H9 (cell line): Measurements from ENCODE around the gene DACH1. TPM values are rescaled to one million over a fixed set of nuclear protein-coding genes. Genes with fewer than 3 reads are reported as not detected.
A peak's percentile ranks its signal among the peaks of the same experiment; 100 is the strongest.

Source experiments
- DNase-seq: peaks from one replicate; pipeline ENCODE4 v3.0.0-alpha.2; 2017
- H2AFZ ChIP-seq: one replicate; pipeline ENCODE4 v1.6.1; 2013; ENCODE audit warnings: mild to moderate bottlenecking, low read length, control low read depth, moderate library complexity
- H2AK5ac ChIP-seq: 2 replicates; pipeline ENCODE4 v1.6.1; 2013; ENCODE audit warnings: low read length, control low read depth, mixed read lengths; ENCODE audit not compliant: insufficient read length
- H2BK120ac ChIP-seq: one replicate; pipeline ENCODE4 v1.6.1; 2013; ENCODE audit warnings: low read depth, mild to moderate bottlenecking, low read length, control low read depth, inconsistent platforms; ENCODE audit not compliant: poor library complexity, severe bottlenecking
- H2BK12ac ChIP-seq: 2 replicates; pipeline ENCODE4 v1.6.1; 2013; ENCODE audit warnings: low read length, control low read depth, mixed read lengths, low read depth; ENCODE audit not compliant: insufficient read length
- H2BK15ac ChIP-seq: 2 replicates; pipeline ENCODE4 v1.6.1; 2013; ENCODE audit warnings: low read depth, low read length, control low read depth
- H2BK20ac ChIP-seq: one replicate; pipeline ENCODE4 v1.6.1; 2013; ENCODE audit warnings: low read depth, mild to moderate bottlenecking, low read length, control low read depth, inconsistent platforms; ENCODE audit not compliant: poor library complexity, severe bottlenecking
- H2BK5ac ChIP-seq: 2 replicates; pipeline ENCODE4 v1.6.1; 2013; ENCODE audit warnings: low read length, control low read depth, mixed read lengths; ENCODE audit not compliant: insufficient read length
- H3K14ac ChIP-seq: 2 replicates; pipeline ENCODE4 v1.6.1; 2013; ENCODE audit warnings: low read length, control low read depth; ENCODE audit not compliant: insufficient read depth
- H3K18ac ChIP-seq: 2 replicates; pipeline ENCODE4 v1.6.1; 2013; ENCODE audit warnings: low read depth, mild to moderate bottlenecking, mixed read lengths, low read length, control low read depth; ENCODE audit not compliant: insufficient read length
- H3K23ac ChIP-seq: 2 replicates; pipeline ENCODE4 v1.6.1; 2013; ENCODE audit warnings: low read length, control low read depth, mixed read lengths, low read depth; ENCODE audit not compliant: insufficient read length
- H3K23me2 ChIP-seq: 2 replicates; pipeline ENCODE4 v1.6.1; 2013; ENCODE audit warnings: low read depth, mild to moderate bottlenecking, mixed read lengths, low read length, control low read depth; ENCODE audit not compliant: insufficient read length, poor library complexity, severe bottlenecking
- H3K27ac ChIP-seq: 2 replicates; pipeline ENCODE4 v1.5.1; 2013; ENCODE audit warnings: low read length, control low read depth, mixed read lengths, low read depth; ENCODE audit not compliant: insufficient read length
- H3K27me3 ChIP-seq: 2 replicates; pipeline ENCODE4 v1.6.1; 2013; ENCODE audit warnings: low read length, control low read depth, inconsistent platforms; ENCODE audit not compliant: insufficient read depth
- H3K4ac ChIP-seq: 2 replicates; pipeline ENCODE4 v1.6.1; 2013; ENCODE audit warnings: low read depth, mild to moderate bottlenecking, control low read depth, inconsistent platforms, low read length, moderate library complexity
- H3K4me1 ChIP-seq: 2 replicates; pipeline ENCODE4 v1.6.1; 2013; ENCODE audit warnings: low read length, control low read depth, inconsistent platforms; ENCODE audit not compliant: insufficient read depth
- H3K4me2 ChIP-seq: 2 replicates; pipeline ENCODE4 v1.6.1; 2013; ENCODE audit warnings: low read length, control low read depth, mixed read lengths; ENCODE audit not compliant: insufficient read length, insufficient read depth
- H3K56ac ChIP-seq: 2 replicates; pipeline ENCODE4 v1.6.1; 2013; ENCODE audit warnings: low read depth, mild to moderate bottlenecking, mixed read lengths, low read length, control low read depth; ENCODE audit not compliant: insufficient read length
- H3K79me1 ChIP-seq: 2 replicates; pipeline ENCODE4 v1.6.1; 2013; ENCODE audit warnings: low read depth, mild to moderate bottlenecking, moderate library complexity, low read length, control low read depth, inconsistent platforms; ENCODE audit not compliant: insufficient read depth, poor library complexity, severe bottlenecking
- H3K79me2 ChIP-seq: 2 replicates; pipeline ENCODE4 v1.6.1; 2013; ENCODE audit warnings: low read length, control low read depth, inconsistent platforms; ENCODE audit not compliant: insufficient read depth
- H3K9ac ChIP-seq: 2 replicates; pipeline ENCODE4 v1.6.1; 2013; ENCODE audit warnings: low read length, control low read depth, mixed read lengths; ENCODE audit not compliant: insufficient read length; ENCODE audit errors: extremely low read depth
- H3K9me3 ChIP-seq: one replicate; pipeline ENCODE4 v1.6.1; 2013; ENCODE audit warnings: low read depth, low read length, inconsistent platforms; ENCODE audit not compliant: control insufficient read depth
- H3T11ph ChIP-seq: one replicate; pipeline ENCODE4 v1.6.1; 2013; ENCODE audit warnings: mild to moderate bottlenecking, low read length, control low read depth, inconsistent platforms
- H4K20me1 ChIP-seq: one replicate; pipeline ENCODE4 v1.6.1; 2013; ENCODE audit not compliant: control insufficient read depth, insufficient read length, insufficient read depth
- H4K5ac ChIP-seq: 2 replicates; pipeline ENCODE4 v1.6.1; 2013; ENCODE audit warnings: low read depth, mild to moderate bottlenecking, mixed read lengths, low read length, control low read depth; ENCODE audit not compliant: insufficient read length
- H4K8ac ChIP-seq: replicated peaks from 2 replicates; pipeline ENCODE4 v1.6.1; 2013; ENCODE audit warnings: low read length, control low read depth, mixed read lengths, low read depth; ENCODE audit not compliant: insufficient read length
- H4K91ac ChIP-seq: 2 replicates; pipeline ENCODE4 v1.6.1; 2013; ENCODE audit warnings: low read depth, mild to moderate bottlenecking, moderate library complexity, mixed read lengths, low read length, control low read depth; ENCODE audit not compliant: insufficient read length
- H3K27ac Mint-ChIP-seq, 3 experiments: 2 replicates in 2 of 3; 3 replicates in 1 of 3; pipeline ENCODE4 v1.8.0; 2020 to 2021; ENCODE audit warnings: mixed read lengths in 3 of 3, mild to moderate bottlenecking in 1 of 3, moderate library complexity in 1 of 3
- H3K27me3 Mint-ChIP-seq: 2 replicates; pipeline ENCODE4 v1.8.0; 2021; ENCODE audit warnings: low read depth, mild to moderate bottlenecking, moderate library complexity, mixed read lengths
- H3K36me3 Mint-ChIP-seq, 3 experiments: 2 replicates in 2 of 3; 3 replicates in 1 of 3; pipeline ENCODE4 v1.8.0; 2020 to 2021; ENCODE audit warnings: low read depth in 3 of 3, mixed read lengths in 3 of 3; ENCODE audit not compliant: insufficient read depth in 1 of 3
- H3K4me1 Mint-ChIP-seq, 2 experiments: 2 replicates each; pipeline ENCODE4 v1.8.0; 2020; ENCODE audit warnings: mixed read lengths in 2 of 2
- H3K4me3 Mint-ChIP-seq, 2 experiments: 2 replicates in 1 of 2; 3 replicates in 1 of 2; pipeline ENCODE4 v1.8.0; 2020 to 2021; ENCODE audit warnings: mild to moderate bottlenecking in 2 of 2, mixed read lengths in 2 of 2, moderate library complexity in 1 of 2
- H3K9me3 Mint-ChIP-seq, 2 experiments: 2 replicates in 1 of 2; 3 replicates in 1 of 2; pipeline ENCODE4 v1.8.0; 2020; ENCODE audit warnings: mild to moderate bottlenecking in 2 of 2, mixed read lengths in 2 of 2, moderate library complexity in 1 of 2
- CTCF ChIP-seq: fragments of 200-600 bp; sonication (generic); conservative IDR thresholded peaks from 3 replicates; pipeline ENCODE4 v1.8.0; 2021; ENCODE audit warnings: antibody characterized with exemption, mild to moderate bottlenecking
- WGBS: extraction: QIAGEN DNeasy Blood & Tissue Kit; methylation state at CpG from one replicate; pipeline ENCODE4 v1.1.7; 2013; ENCODE audit warnings: missing lambda C conversion rate, low lambda C conversion rate, mixed read lengths; ENCODE audit not compliant: insufficient read length; ENCODE audit errors: extremely low coverage; 5-methylcytosine and 5-hydroxymethylcytosine counted together
- total RNA-seq: library from RNA; stranded (reverse); gene quantifications from 2 replicates; pipeline ENCODE4 v1.2.1, GENCODE V29; 2021

DACH1 gene
- total RNA-seq, 1 experiment from 2014 or later = not detected

- TF ChIP-seq CTCF = no peak
- Histone ChIP-seq H4K91ac (no peak overlapping the region), H2BK120ac (no peak overlapping the region), H3K9ac (no peak overlapping the region), H3K79me1 (no peaks in the 10 kb centered on the region), H2AK5ac (no peak overlapping the region), H3K4ac (no peak overlapping the region), H2BK15ac (no peak overlapping the region), H2BK5ac (no peak overlapping the region), H4K8ac (no peak overlapping the region), H2AFZ (peak overlapping the region; percentile 73), H4K5ac (no peak overlapping the region), H3K27me3 (no peaks in the 10 kb centered on the region), H3K23me2 (no peaks in the 10 kb centered on the region), H3K79me2 (no peaks in the 10 kb centered on the region), H2BK12ac (no peak overlapping the region), H2BK20ac (no peak overlapping the region), H3K18ac (no peak overlapping the region), H3K14ac (no peak overlapping the region), H3T11ph (no peak overlapping the region), H3K4me1 (peaks cover 3% of the 10 kb centered on the region), H4K20me1 (no peaks in the 10 kb centered on the region), H3K9me3 (no peaks in the 10 kb centered on the region), H3K27ac (no peak overlapping the region), H3K4me2 (no peak overlapping the region), H3K56ac (no peak overlapping the region), H3K23ac (no peak overlapping the region)
- DNase-seq = no peak
- Mint-ChIP-seq H3K4me1 (peaks cover 27 to 33% of the 10 kb centered on the region in 2 experiments), H3K36me3 (no peaks in the 10 kb centered on the region), H3K4me3 (no peak overlapping the region; a peak in 1 of 5 replicates), H3K27me3 (no peaks in the 10 kb centered on the region), H3K27ac (peak overlapping the region in 1 of 3 experiments; percentile 95; a peak in 3 of 7 replicates), H3K9me3 (no peaks in the 10 kb centered on the region)
- no CpG with 5 or more reads among the region's 4 CpGs for WGBS
These were observed 80.1 kb downstream of the DACH1 start for GRCh38 chr13:71786875-71787274.
